HepG2 (cell line): ENCODE results near the gene HEXIM1. TPM values are rescaled to one million over a fixed set of nuclear protein-coding genes. Genes with fewer than 3 reads are reported as not detected.
A peak's percentile ranks its signal among the peaks of the same experiment; 100 is the strongest.

Experiments used
- DZIP1 ChIP-seq: sonication (generic); formaldehyde crosslinking; IDR thresholded peaks from 2 replicates; pipeline ENCODE4 v1.5.0; 2020; ENCODE audit warnings: mild to moderate bottlenecking, missing genetic modification reagents
- FIP1L1 ChIP-seq: fragments of 200-400 bp; formaldehyde crosslinking; IDR thresholded peaks from 2 replicates; pipeline ENCODE4 v1.6.1; 2018; ENCODE audit warnings: low read depth, mild to moderate bottlenecking, low read length, moderate library complexity, borderline replicate concordance; ENCODE audit not compliant: insufficient read depth
- HOXA9 ChIP-seq: sonication (generic); formaldehyde crosslinking; IDR thresholded peaks from 2 replicates; pipeline ENCODE4 v1.8.1; 2022; ENCODE audit warnings: missing genetic modification reagents, mild to moderate bottlenecking, moderate library complexity, borderline replicate concordance
- MLXIP ChIP-seq: sonication (generic); formaldehyde crosslinking; IDR thresholded peaks from 2 replicates; pipeline ENCODE4 v1.9.0; 2021; ENCODE audit warnings: missing genetic modification reagents, borderline replicate concordance
- RNF2 ChIP-seq: fragments of 450-650 bp; conservative IDR thresholded peaks from 2 replicates; pipeline ENCODE4 v1.6.1; 2016; ENCODE audit warnings: low read depth
- RXRB ChIP-seq: IDR thresholded peaks from 2 replicates; pipeline ENCODE4 v1.6.1; 2016; ENCODE audit warnings: borderline replicate concordance, missing genetic modification reagents, missing compliant biosample characterization
- TCF12 ChIP-seq, 2 experiments: fragments of 450-650 bp in 1 of 2; sonication (generic) in 1 of 2; formaldehyde crosslinking in 1 of 2; IDR thresholded peaks; 2 replicates each; pipeline versions ENCODE4 v1.6.1 to v1.8.0; 2017 to 2022; ENCODE audit warnings: antibody characterized with exemption in 1 of 2, mild to moderate bottlenecking in 1 of 2, missing genetic modification reagents in 1 of 2, moderate library complexity in 1 of 2
- TGIF2 ChIP-seq: IDR thresholded peaks from 2 replicates; pipeline ENCODE4 v1.6.1; 2016; ENCODE audit warnings: control low read depth, missing compliant biosample characterization
- ZBTB46 ChIP-seq: sonication (generic); formaldehyde crosslinking; IDR thresholded peaks from 2 replicates; pipeline ENCODE4 v1.4.0; 2020; ENCODE audit warnings: mild to moderate bottlenecking, missing genetic modification reagents, borderline replicate concordance
- ZNF281 ChIP-seq: sonication (generic); formaldehyde crosslinking; IDR thresholded peaks from 2 replicates; pipeline ENCODE4 v1.4.0; 2020; ENCODE audit warnings: missing genetic modification reagents, borderline replicate concordance
- ZNF556 ChIP-seq: sonication (generic); formaldehyde crosslinking; IDR thresholded peaks from 2 replicates; pipeline ENCODE4 v1.4.0; 2020; ENCODE audit warnings: mild to moderate bottlenecking, missing genetic modification reagents, borderline replicate concordance
- ZNF564 ChIP-seq: sonication (generic); formaldehyde crosslinking; IDR thresholded peaks from 2 replicates; pipeline ENCODE4 v1.8.1; 2023; ENCODE audit warnings: mild to moderate bottlenecking, missing genetic modification reagents
- ZNF724P ChIP-seq: sonication (generic); formaldehyde crosslinking; IDR thresholded peaks from 2 replicates; pipeline ENCODE4 v1.8.0; 2022; ENCODE audit warnings: missing genetic modification reagents, borderline replicate concordance
- ZNF777 ChIP-seq: sonication (generic); formaldehyde crosslinking; IDR thresholded peaks from 2 replicates; pipeline ENCODE4 v1.4.0; 2020; ENCODE audit warnings: missing genetic modification reagents
- ZNF784 ChIP-seq: sonication (generic); formaldehyde crosslinking; IDR thresholded peaks from 2 replicates; pipeline ENCODE4 v1.5.1; 2020; ENCODE audit warnings: missing genetic modification reagents, mild to moderate bottlenecking, borderline replicate concordance
- polyA plus RNA-seq, 8 experiments: library from polyadenylated mRNA; depleted of rRNA in 3 of 8; stranded (reverse) in 7 of 8; unstranded in 1 of 8; fragments of >200 nt; fragmentation: Illumina TruSeq in 4 of 8; extraction: Trizol in 4 of 8; gene quantifications; 2 replicates each; pipeline versions ENCODE4 v1.2.1 to v1.2.3, GENCODE V29; 2011 to 2016; ENCODE audit warnings: low read depth in 4 of 8, missing spikeins in 1 of 8, mixed read lengths in 1 of 8; ENCODE audit not compliant: insufficient read depth in 1 of 8
- total RNA-seq, 5 experiments: library from RNA; depleted of rRNA; stranded (reverse); fragments of >200 nt; fragmentation: Illumina TruSeq; extraction: Trizol; gene quantifications; 2 replicates each; pipeline ENCODE4 v1.2.3, GENCODE V29; 2016; ENCODE audit warnings: low read depth in 1 of 5

Gene HEXIM1
- total and polyA plus RNA-seq, 2 of the 13 experiments (the other 11 are each of a cell fraction or from before 2014, with no cell fraction given), result 10.5 to 16.6 TPM

- peak; percentile 11; the same call in 1 of the 2 replicates for TF ChIP-seq ZNF784
- TF ChIP-seq DZIP1 (CRISPR knock-in tag), result peak; percentile 28; the same call in 1 of the 2 replicates
- no peak for TF ChIP-seq FIP1L1
- TF ChIP-seq ZBTB46 (CRISPR knock-in tag), result peak; percentile 97; the same call in 1 of the 2 replicates
- peak; percentile 85; the same call in 1 of the 2 replicates for TF ChIP-seq ZNF556
- 0 out of 2 replicates have a peak, but pooled peaks have one; percentile 67 for TF ChIP-seq ZNF777 (CRISPR knock-in tag)
- peak; percentile 90 for TF ChIP-seq ZNF281
- TF ChIP-seq RNF2, result no peak
- peak; percentile 79 for TF ChIP-seq ZNF564 (CRISPR knock-in tag)
- no peak for TF ChIP-seq HOXA9 (CRISPR knock-in tag)
- no peak for TF ChIP-seq TCF12 (IDR thresholded peaks at IDR 0.05)
- TF ChIP-seq TCF12 (CRISPR knock-in tag; IDR thresholded peaks at IDR 0.05), result peak; percentile 86; the same call in 1 of the 2 replicates
- peak; percentile 56; the same call in 1 of the 2 replicates for TF ChIP-seq TGIF2 (CRISPR knock-in tag)
- TF ChIP-seq MLXIP (CRISPR knock-in tag), result peak; percentile 85; the same call in 1 of the 2 replicates
- TF ChIP-seq RXRB (CRISPR knock-in tag), result no peak
- TF ChIP-seq ZNF724P, result no peak
These were observed 12.4 kb downstream of the HEXIM1 start (continued) for GRCh38 chr17:45160447-45161287.
